Measurements from ENCODE around the gene ARHGEF10L. TPM values are rescaled to one million over a fixed set of nuclear protein-coding genes. Genes with fewer than 3 reads are reported as not detected.
A peak's percentile ranks its signal among the peaks of the same experiment; 100 is the strongest.

The ARHGEF10L gene
- total RNA-seq, 2 experiments from 2014 or later = not detected

DNA sequence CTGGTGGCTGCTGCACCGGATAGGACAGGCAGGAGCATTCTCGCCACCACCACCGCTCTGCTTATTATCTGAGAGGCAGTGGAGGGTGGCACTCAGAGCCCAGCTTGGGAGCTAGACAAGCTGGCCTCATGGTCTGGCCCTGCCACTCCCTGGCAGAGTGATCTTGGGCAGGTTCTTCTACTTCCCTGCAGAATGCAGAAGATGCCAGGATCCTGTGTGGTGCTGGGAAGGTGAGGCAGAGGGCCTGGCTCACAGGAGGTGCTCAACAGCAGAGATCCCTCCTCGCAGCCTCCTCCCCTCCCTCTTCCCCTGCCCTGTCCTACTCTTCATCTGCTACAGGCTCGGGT, 60.4 kb downstream of the ARHGEF10L start:
- no peaks in the 10 kb centered on the region for H3K36me3 Mint-ChIP-seq (ENCODE audit: low read depth)
- POLR2A ChIA-PET = no interaction called here

DNA sequence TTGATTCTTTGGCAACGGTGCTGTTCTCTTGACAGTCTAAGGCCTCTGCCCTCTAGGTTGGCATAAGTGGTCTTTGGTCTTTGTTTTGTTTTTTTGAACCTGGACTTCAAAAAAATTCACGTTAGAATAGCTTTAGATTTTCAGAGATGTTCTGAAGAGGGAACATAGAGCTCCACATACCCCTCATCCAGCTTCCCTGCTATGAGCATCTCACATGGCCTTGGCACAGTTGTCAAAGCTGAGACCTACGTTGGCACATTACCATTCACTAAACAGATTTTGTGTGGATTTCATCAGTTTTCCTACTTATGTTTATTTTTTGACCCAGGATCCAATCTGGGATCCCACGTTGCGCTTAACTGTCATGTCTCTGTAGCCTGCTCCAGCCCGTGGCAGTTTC, 60.8 kb downstream of the ARHGEF10L start:
- no peak for ATAC-seq
- Mint-ChIP-seq H3K4me1 (no peaks in the 10 kb centered on the region), H3K4me3 (no peak overlapping the region), H3K27me3 (no peaks in the 10 kb centered on the region), H3K27ac (no peak overlapping the region), H3K9me3 (ENCODE audit: low read depth) (no peaks in the 10 kb centered on the region), H3K36me3 (ENCODE audit: low read depth) (no peaks in the 10 kb centered on the region)
- intact Hi-C loops (cut with DNase I, micrococcal nuclease) = no loop called here
- no peak for DNase-seq
- ChIA-PET CTCF (no interaction called here), POLR2A (no interaction called here)

More for the DNA sequence above, 60.4 kb downstream of the ARHGEF10L start:
- DNase-seq = no peak
- no peak overlapping the region for H3K27ac Mint-ChIP-seq
- intact Hi-C loops (cut with DNase I, micrococcal nuclease) = no loop called here
- no peaks in the 10 kb centered on the region for H3K4me1 Mint-ChIP-seq
- no peak overlapping the region for H3K4me3 Mint-ChIP-seq
- H3K9me3 Mint-ChIP-seq (ENCODE audit: low read depth) = no peaks in the 10 kb centered on the region
- CTCF ChIA-PET = no interaction called here
- no peak for ATAC-seq
- H3K27me3 Mint-ChIP-seq = no peaks in the 10 kb centered on the region

GRCh38 chr1:17601643-17602382, 62.3 kb downstream of the ARHGEF10L start:
- no peak overlapping the region for H3K27ac Mint-ChIP-seq
- no peaks in the 10 kb centered on the region for H3K27me3 Mint-ChIP-seq
- no peaks in the 10 kb centered on the region for H3K4me1 Mint-ChIP-seq
- CTCF ChIA-PET = no interaction called here
- no peaks in the 10 kb centered on the region for H3K36me3 Mint-ChIP-seq (ENCODE audit: low read depth)
- POLR2A ChIA-PET = no interaction called here
- H3K9me3 Mint-ChIP-seq (ENCODE audit: low read depth) = no peaks in the 10 kb centered on the region
- no peak overlapping the region for H3K4me3 Mint-ChIP-seq
- intact Hi-C loops (cut with DNase I, micrococcal nuclease) = no loop called here
- DNase-seq (no peak), ATAC-seq (no peak)

- CTCF ChIA-PET = no interaction called here
- Mint-ChIP-seq H3K27ac (no peak overlapping the region), H3K4me3 (no peak overlapping the region), H3K36me3 (ENCODE audit: low read depth) (no peaks in the 10 kb centered on the region), H3K9me3 (ENCODE audit: low read depth) (no peaks in the 10 kb centered on the region), H3K27me3 (no peaks in the 10 kb centered on the region), H3K4me1 (no peaks in the 10 kb centered on the region)
- intact Hi-C loops (cut with DNase I, micrococcal nuclease) = no loop called here
- no peak for DNase-seq
- no peak for ATAC-seq
- POLR2A ChIA-PET = no interaction called here
Observed at GRCh38 chr1:17603091-17603841, 63.8 kb downstream of the ARHGEF10L start.

DNA sequence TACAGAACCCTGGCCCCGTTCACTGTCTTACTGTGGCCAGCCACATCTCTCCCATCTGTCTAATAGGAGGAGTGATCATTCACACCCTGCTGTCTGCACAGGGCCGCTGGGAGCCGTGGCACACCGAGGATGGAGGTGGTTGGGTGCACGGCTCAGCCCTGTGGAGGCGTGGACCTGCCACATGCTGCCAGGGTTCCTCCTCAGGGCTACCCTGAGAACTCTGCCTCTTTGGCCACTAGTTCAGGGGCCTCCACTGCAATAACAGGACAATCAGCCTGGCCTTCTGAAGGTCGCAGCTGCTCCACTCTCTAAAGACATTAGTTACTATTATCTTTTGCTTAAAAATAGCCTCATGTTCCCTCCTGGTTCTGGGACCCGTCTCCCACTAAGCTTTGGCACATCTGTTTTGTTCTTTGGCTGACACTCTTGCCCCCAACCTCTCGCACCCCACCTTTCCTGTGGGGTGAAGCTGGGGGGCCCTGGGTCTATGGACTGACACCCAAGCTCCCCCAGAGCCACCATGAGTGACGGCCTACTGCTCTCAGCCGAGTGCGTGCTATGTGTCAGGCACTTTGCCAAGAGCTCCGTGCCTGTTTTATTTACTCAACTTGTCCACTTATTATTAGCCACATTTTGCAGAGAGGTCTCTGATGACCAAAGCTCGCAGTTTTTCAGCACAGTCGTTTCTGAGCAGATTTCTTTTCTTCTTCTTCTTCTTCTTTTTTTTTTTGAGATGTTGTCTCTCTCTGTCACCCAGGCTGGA, 66.3 kb downstream of the ARHGEF10L start:
- CTCF ChIA-PET = interaction anchor here (0.7 to 3.3 kb wide), 10 partner anchors 10 to 187 kb away, joined by 3 to 22 read pairs (median 4); no protein-coding TSS in a partner anchor
- intact Hi-C loops (cut with DNase I, micrococcal nuclease) = loop anchor here in 1 of 2 experiments (2.0 kb wide), 2 partner anchors 111 to 185 kb away; no protein-coding TSS in a partner anchor
- no peaks in the 10 kb centered on the region for H3K36me3 Mint-ChIP-seq (ENCODE audit: low read depth)

DNA sequence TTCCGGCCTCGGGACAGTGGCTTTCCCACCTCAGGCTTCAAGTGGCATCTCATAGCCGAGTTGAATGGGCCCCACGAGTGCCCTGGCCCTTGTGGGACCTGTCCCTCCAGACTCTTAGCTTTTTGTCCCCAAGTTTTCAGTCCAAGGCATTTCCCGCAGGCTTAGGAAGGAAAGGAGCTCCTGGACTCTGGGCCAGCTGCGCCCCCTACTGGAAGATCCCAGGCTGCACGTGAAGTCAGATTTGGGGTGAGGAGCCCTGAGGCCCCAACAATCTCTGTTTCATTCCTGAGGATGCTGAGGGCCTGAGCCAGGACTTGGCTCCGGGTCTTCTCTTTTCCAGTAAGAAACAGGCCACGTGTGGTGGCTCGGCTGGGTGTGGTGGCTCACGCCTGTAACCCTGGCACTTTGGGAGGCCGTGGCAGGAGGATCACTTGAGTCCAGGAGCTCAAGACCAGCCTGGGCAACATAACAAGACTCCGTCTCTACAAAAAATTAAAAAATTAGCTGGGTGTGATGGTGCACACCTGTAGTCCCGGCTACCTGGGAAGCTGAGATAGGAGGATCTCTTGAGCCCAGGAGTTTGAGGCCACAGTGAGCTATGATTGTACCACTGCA, 67.4 kb downstream of the ARHGEF10L start:
- ATAC-seq (peak; percentile 47), DNase-seq (peak; percentile 78)
- H3K27ac Mint-ChIP-seq = no peak overlapping the region
- CTCF ChIA-PET = interaction anchor here (0.7 to 3.3 kb wide), 11 partner anchors 12 to 178 kb away, joined by 3 to 22 read pairs (median 3); no protein-coding TSS in a partner anchor
- no peaks in the 10 kb centered on the region for H3K27me3 Mint-ChIP-seq
- H3K4me3 Mint-ChIP-seq = no peak overlapping the region
- intact Hi-C loops (cut with DNase I, micrococcal nuclease) = loop anchor here (1.0 to 2.0 kb wide), 3 partner anchors 105 to 186 kb away; no protein-coding TSS in a partner anchor
- H3K36me3 Mint-ChIP-seq (ENCODE audit: low read depth) = no peaks in the 10 kb centered on the region
- H3K9me3 Mint-ChIP-seq (ENCODE audit: low read depth) = no peaks in the 10 kb centered on the region
- POLR2A ChIA-PET = no interaction called here
- H3K4me1 Mint-ChIP-seq = no peaks in the 10 kb centered on the region

More for the DNA sequence above, 66.3 kb downstream of the ARHGEF10L start:
- H3K4me3 Mint-ChIP-seq = no peak overlapping the region
- POLR2A ChIA-PET = no interaction called here
- no peaks in the 10 kb centered on the region for H3K27me3 Mint-ChIP-seq
- DNase-seq (no peak), ATAC-seq (no peak)
- no peaks in the 10 kb centered on the region for H3K4me1 Mint-ChIP-seq
- no peaks in the 10 kb centered on the region for H3K9me3 Mint-ChIP-seq (ENCODE audit: low read depth)
- H3K27ac Mint-ChIP-seq = no peak overlapping the region

DNA sequence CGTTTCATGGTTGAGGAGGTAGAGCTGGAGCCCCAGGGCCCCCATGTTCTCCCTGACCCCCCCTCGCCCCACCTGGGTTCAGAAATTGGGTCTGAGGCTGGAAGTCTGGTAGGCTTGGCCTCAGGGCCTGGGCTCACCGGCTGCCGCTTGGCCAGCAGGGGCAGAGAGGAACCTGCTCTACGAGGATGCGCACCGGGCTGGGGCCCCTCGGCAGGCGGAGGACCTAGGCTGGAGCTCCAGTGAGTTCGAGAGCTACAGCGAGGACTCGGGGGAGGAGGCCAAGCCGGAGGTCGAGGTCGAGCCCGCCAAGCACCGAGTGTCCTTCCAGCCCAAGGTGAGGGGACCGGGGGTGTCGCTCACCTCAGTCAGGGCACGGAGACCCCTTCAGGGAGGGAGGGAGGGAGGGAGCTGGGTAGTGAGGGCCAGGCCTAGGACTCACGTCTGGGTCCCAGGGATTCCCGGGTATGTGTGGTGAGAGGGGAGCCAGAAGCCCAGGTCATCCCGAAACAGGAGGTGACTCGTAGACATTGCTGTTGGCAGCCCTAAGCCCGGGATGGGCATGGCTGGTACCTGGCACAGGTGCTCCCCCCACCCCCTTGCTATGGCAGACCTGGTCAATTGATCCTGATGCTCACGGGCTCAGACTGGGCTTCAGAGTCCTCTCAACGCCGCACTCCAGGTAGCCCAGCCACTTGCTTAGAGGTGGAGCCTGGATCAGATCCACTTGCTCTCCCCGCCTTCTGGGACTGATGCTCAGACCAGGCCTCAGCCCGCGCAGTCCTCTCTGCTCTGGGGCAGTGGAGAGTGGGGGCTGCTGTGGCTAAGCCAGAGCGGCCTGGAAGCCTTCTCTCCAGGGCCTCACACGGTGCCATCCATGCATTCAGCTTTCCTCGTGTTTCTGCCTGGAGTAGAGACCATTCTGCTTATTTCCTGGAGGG, 68.4 kb downstream of the ARHGEF10L start:
- H3K27ac Mint-ChIP-seq = no peak overlapping the region
- H3K9me3 Mint-ChIP-seq (ENCODE audit: low read depth) = no peaks in the 10 kb centered on the region

GRCh38 chr1:17609529-17609928, 70.0 kb downstream of the ARHGEF10L start:
- intact Hi-C loops (cut with DNase I, micrococcal nuclease) = no loop called here
- no peaks in the 10 kb centered on the region for H3K9me3 Mint-ChIP-seq (ENCODE audit: low read depth)
- ATAC-seq (no peak), DNase-seq (no peak)
- no peaks in the 10 kb centered on the region for H3K27me3 Mint-ChIP-seq
- no peaks in the 10 kb centered on the region for H3K4me1 Mint-ChIP-seq
- CTCF ChIA-PET = no interaction called here
- POLR2A ChIA-PET = no interaction called here
- no peak overlapping the region for H3K27ac Mint-ChIP-seq
- no peak overlapping the region for H3K4me3 Mint-ChIP-seq
- H3K36me3 Mint-ChIP-seq (ENCODE audit: low read depth) = no peaks in the 10 kb centered on the region

More for the DNA sequence above, 68.4 kb downstream of the ARHGEF10L start:
- DNase-seq (no peak), ATAC-seq (no peak)
- intact Hi-C loops (cut with DNase I, micrococcal nuclease) = loop anchor here (1.0 to 2.0 kb wide), 3 partner anchors 106 to 187 kb away; no protein-coding TSS in a partner anchor
- H3K27me3 Mint-ChIP-seq = no peaks in the 10 kb centered on the region
- POLR2A ChIA-PET = no interaction called here
- no peaks in the 10 kb centered on the region for H3K4me1 Mint-ChIP-seq
- CTCF ChIA-PET = interaction anchor here (0.7 to 3.3 kb wide), 8 partner anchors 20 to 113 kb away, joined by 3 to 22 read pairs (median 4); no protein-coding TSS in a partner anchor
- H3K4me3 Mint-ChIP-seq = no peak overlapping the region
- no peaks in the 10 kb centered on the region for H3K36me3 Mint-ChIP-seq (ENCODE audit: low read depth)

- ChIA-PET POLR2A (no interaction called here), CTCF (no interaction called here)
- Mint-ChIP-seq H3K27me3 (no peaks in the 10 kb centered on the region), H3K4me1 (no peaks in the 10 kb centered on the region), H3K9me3 (ENCODE audit: low read depth) (no peaks in the 10 kb centered on the region), H3K4me3 (no peak overlapping the region), H3K36me3 (ENCODE audit: low read depth) (no peaks in the 10 kb centered on the region), H3K27ac (no peak overlapping the region)
- no peak for ATAC-seq
- intact Hi-C loops (cut with DNase I, micrococcal nuclease) = no loop called here
- no peak for DNase-seq
Observed at GRCh38 chr1:17610085-17610484, 70.6 kb downstream of the ARHGEF10L start.

DNA sequence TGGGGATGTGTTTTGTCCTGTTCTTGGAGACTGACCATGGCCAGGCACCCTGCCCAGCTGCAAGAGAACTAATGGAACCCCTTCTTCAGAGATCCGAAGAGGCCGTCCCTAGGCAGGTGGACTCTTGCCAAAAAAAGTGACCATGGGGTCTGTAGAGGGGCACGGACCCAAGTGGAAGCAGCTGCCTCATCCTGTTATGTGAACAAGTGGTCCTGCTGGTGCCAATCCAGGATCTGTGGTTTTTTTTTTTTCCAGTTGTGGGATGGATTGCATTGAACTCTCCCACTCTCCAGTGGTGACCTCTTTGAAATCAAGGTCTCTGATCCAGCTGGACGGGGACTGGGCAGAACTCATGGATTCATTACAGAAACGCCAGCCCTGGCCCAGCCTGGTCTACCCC, 71.2 kb downstream of the ARHGEF10L start:
- Mint-ChIP-seq H3K9me3 (ENCODE audit: low read depth) (no peaks in the 10 kb centered on the region), H3K4me1 (no peaks in the 10 kb centered on the region), H3K27ac (no peak overlapping the region), H3K36me3 (ENCODE audit: low read depth) (no peaks in the 10 kb centered on the region), H3K4me3 (no peak overlapping the region), H3K27me3 (no peaks in the 10 kb centered on the region)
- intact Hi-C loops (cut with DNase I, micrococcal nuclease) = no loop called here
- ChIA-PET POLR2A (no interaction called here), CTCF (no interaction called here)
- DNase-seq = no peak
- no peak for ATAC-seq
